H7 (cell line): ENCODE results near the gene CEP85. TPM values are rescaled to one million over a fixed set of nuclear protein-coding genes. Genes with fewer than 3 reads are reported as not detected.

Source experiments
- DNase-seq: peaks from one replicate; pipeline ENCODE4 v3.0.0; 2012
- H3K27me3 ChIP-seq: 2 replicates; pipeline ENCODE4 v1.6.0; 2011; ENCODE audit warnings: mild to moderate bottlenecking, low read length; ENCODE audit not compliant: control insufficient read depth, insufficient read depth
- H3K36me3 ChIP-seq: replicated peaks from 2 replicates; pipeline ENCODE4 v1.5.1; 2011; ENCODE audit warnings: low read length; ENCODE audit not compliant: control insufficient read depth, insufficient read depth
- H3K4me3 ChIP-seq: 2 replicates; pipeline ENCODE4 v1.5.1; 2011; ENCODE audit warnings: low read depth, mild to moderate bottlenecking, control low read depth, low read length, moderate library complexity; ENCODE audit not compliant: insufficient read depth
- total RNA-seq: library from RNA; depleted of rRNA; stranded (reverse); fragments of >200 nt; shearing (Covaris generic); gene quantifications from 2 replicates; pipeline ENCODE4 v1.2.3, GENCODE V29; 2014; rRNA removed

CEP85 gene, protein sequence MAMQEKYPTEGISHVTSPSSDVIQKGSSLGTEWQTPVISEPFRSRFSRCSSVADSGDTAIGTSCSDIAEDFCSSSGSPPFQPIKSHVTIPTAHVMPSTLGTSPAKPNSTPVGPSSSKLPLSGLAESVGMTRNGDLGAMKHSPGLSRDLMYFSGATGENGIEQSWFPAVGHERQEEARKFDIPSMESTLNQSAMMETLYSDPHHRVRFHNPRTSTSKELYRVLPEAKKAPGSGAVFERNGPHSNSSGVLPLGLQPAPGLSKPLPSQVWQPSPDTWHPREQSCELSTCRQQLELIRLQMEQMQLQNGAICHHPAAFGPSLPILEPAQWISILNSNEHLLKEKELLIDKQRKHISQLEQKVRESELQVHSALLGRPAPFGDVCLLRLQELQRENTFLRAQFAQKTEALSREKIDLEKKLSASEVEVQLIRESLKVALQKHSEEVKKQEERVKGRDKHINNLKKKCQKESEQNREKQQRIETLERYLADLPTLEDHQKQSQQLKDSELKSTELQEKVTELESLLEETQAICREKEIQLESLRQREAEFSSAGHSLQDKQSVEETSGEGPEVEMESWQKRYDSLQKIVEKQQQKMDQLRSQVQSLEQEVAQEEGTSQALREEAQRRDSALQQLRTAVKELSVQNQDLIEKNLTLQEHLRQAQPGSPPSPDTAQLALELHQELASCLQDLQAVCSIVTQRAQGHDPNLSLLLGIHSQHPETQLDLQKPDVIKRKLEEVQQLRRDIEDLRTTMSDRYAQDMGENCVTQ
- 60.1 and 69.7 TPM in 2 replicates for total RNA-seq

- Histone ChIP-seq H3K27me3 (no peaks in the 10 kb centered on the region), H3K36me3 (no peaks in the 10 kb centered on the region), H3K4me3 (peak within 1 kb of the TSS; percentile 80)
- DNase-seq = peak; percentile 99
Measured at GRCh38 chr1:26233903-26234643, at the start of gene CEP85. Gene CEP85 (plus strand): TSS chr1:26234200. CDS start chr1:26239784, 5,584 bp downstream.

DNA sequence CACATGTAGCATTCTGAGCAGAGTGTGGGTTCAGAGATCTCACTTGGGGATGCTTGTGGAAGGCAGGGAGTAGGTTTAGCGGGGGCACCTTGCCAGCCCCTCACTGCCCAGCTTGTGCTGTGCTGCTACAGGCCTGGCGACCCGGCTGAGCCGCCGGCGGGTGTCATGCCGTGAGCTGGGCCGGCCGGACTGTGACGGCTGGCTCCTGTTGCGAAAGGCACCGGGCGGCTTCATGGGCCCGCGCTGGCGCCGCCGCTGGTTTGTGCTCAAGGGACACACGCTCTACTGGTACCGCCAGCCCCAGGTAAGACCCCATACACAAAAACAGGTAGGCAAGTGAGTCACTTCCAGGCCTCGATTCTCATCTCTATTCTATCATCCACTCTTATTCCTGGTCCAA, 49.1 kb upstream of the CEP85 start:
- Histone ChIP-seq H3K4me3 (no peak overlapping the region), H3K27me3 (no peaks in the 10 kb centered on the region), H3K36me3 (peaks cover 2% of the 10 kb centered on the region)
- DNase-seq = peak; percentile 48

GRCh38 chr1:26187882-26188281, 46.1 kb upstream of the CEP85 start:
- Histone ChIP-seq H3K4me3 (no peak overlapping the region), H3K27me3 (no peaks in the 10 kb centered on the region), H3K36me3 (peaks cover 1% of the 10 kb centered on the region)
- no peak for DNase-seq

DNA sequence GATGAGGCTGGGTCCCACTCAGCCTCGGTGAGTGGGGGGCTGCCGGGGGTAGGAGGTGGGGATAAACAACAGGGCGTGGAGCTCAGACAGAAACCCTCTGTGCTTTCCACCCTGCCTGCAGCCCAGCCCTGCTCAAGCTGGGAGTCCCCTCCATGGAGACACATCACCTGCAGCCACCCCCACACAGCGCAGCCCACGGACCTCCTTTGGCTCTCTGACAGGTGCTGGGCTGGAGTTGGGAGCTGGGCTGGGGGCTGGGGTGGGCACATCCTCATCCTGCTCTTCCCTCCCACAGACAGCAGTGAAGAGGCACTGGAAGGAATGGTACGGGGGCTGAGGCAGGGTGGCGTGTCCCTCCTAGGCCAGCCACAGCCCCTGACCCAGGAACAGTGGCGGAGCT, 45.5 kb upstream of the CEP85 start:
- Histone ChIP-seq H3K27me3 (no peaks in the 10 kb centered on the region; the same call in 1 of the 2 replicates), H3K36me3 (peaks cover 1% of the 10 kb centered on the region), H3K4me3 (no peak overlapping the region)
- no peak for DNase-seq

- Histone ChIP-seq H3K4me3 (no peak overlapping the region), H3K36me3 (peaks cover 1% of the 10 kb centered on the region), H3K27me3 (no peaks in the 10 kb centered on the region; the same call in 1 of the 2 replicates)
- no peak for DNase-seq
Measured at GRCh38 chr1:26189331-26189730, 44.7 kb upstream of the CEP85 start.

- DNase-seq = peak; percentile 65
- Histone ChIP-seq H3K27me3 (no peaks in the 10 kb centered on the region; the same call in 1 of the 2 replicates), H3K36me3 (peaks cover 1% of the 10 kb centered on the region), H3K4me3 (no peak overlapping the region)
Measured at GRCh38 chr1:26189751-26190275, 44.2 kb upstream of the CEP85 start.

- DNase-seq = peak; percentile 96
- Histone ChIP-seq H3K27me3 (no peaks in the 10 kb centered on the region; the same call in 1 of the 2 replicates), H3K4me3 (no peak within 1 kb of the TSS), H3K36me3 (peaks cover 1% of the 10 kb centered on the region)
Measured at GRCh38 chr1:26190373-26190987, 43.5 kb upstream of the CEP85 start, which contains the start of gene CATSPER4. Gene CATSPER4 (plus strand): TSS chr1:26190602. CDS start chr1:26190628, 26 bp downstream.

DNA sequence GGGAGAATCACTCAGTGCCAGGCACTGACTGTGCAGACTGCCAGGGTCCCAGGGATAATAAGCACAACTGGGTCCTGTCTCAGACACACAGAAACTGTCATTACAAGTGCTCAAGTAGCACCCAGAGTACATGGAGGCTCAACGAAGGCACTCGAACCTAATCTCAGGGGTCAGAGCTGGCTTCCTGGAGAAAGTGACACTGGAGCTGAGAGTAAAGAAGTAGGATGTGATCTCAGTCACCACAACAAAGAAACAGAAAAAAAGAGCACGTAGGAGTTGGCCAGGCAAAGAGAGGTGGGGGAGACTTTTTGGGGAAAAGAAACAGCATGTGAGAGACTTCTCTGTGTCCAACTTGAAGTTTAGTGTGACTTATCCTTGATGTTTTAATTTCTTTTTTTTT, 42.3 kb upstream of the CEP85 start:
- DNase-seq = no peak
- H3K27me3 ChIP-seq = no peaks in the 10 kb centered on the region; the same call in 1 of the 2 replicates
- peaks cover 1% of the 10 kb centered on the region for H3K36me3 ChIP-seq
- H3K4me3 ChIP-seq = no peak overlapping the region

- H3K36me3 ChIP-seq = no peaks in the 10 kb centered on the region
Measured at GRCh38 chr1:26195805-26196204, 38.2 kb upstream of the CEP85 start.

GRCh38 chr1:26197301-26197700, 36.7 kb upstream of the CEP85 start:
- DNase-seq = no peak
- H3K36me3 ChIP-seq = no peaks in the 10 kb centered on the region
- H3K27me3 ChIP-seq = no peaks in the 10 kb centered on the region; the same call in 1 of the 2 replicates
- no peak overlapping the region for H3K4me3 ChIP-seq

More at GRCh38 chr1:26195805-26196204, 38.2 kb upstream of the CEP85 start:
- DNase-seq = no peak
- H3K4me3 ChIP-seq = no peak overlapping the region
- no peaks in the 10 kb centered on the region; the same call in 1 of the 2 replicates for H3K27me3 ChIP-seq

- no peaks in the 10 kb centered on the region; the same call in 1 of the 2 replicates for H3K27me3 ChIP-seq
- no peak overlapping the region for H3K4me3 ChIP-seq
- H3K36me3 ChIP-seq = no peaks in the 10 kb centered on the region
- no peak for DNase-seq
Measured at GRCh38 chr1:26197813-26198212, 36.2 kb upstream of the CEP85 start.

GRCh38 chr1:26200413-26200812, 33.6 kb upstream of the CEP85 start:
- Histone ChIP-seq H3K36me3 (no peaks in the 10 kb centered on the region), H3K27me3 (no peaks in the 10 kb centered on the region; the same call in 1 of the 2 replicates), H3K4me3 (peak overlapping the region; percentile 38; the same call in 1 of the 2 replicates)
- DNase-seq = peak; percentile 26

DNA sequence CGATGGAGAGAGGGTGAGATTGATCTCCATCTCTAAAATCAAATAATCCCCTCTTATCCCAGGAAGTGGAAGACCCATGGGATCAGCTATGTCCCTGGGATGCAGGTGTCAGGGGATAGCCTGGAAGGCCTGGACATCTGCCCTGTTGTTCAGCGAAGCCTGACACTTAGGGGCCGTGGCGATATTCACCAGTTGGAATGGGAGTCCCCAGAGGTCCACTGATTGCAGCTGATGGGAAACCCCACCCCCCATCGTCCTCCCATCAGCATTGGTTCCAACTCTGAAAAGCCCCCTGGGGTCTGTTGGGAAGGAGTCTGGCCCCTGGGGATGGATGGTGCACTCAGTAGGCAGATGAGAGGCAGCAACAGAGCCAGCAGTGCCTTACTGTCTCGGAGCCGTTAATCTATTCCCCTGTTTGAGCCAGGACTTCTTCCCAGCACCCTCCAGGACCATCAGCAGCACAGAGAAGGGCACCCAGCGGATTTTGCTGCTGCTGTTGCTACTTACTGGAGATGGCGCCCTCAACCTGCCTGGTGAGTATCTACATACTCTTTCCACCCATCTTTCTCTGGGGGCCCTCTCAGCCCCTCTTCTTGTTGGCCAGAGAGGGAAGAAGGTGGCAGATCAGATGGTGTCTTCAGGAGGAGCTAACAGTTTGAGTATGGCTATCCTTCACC, 30.2 kb upstream of the CEP85 start:
- no peaks in the 10 kb centered on the region; the same call in 1 of the 2 replicates for H3K27me3 ChIP-seq
- peak; percentile 51 for DNase-seq
- H3K36me3 ChIP-seq = no peaks in the 10 kb centered on the region
- H3K4me3 ChIP-seq = no peak overlapping the region
